Measurements from ENCODE around the gene ATP6V1C2.
"Not testable (repeated sequence)": the region's sequence is repeated elsewhere in the genome, so short reads cannot be mapped to it uniquely, and the experiment has no call there.

The ATP6V1C2 gene

GRCh38 chr2:10800163-10800562 lies 78.7 kb downstream of the ATP6V1C2 start:
- H4K8ac ChIP-seq (ENCODE audit: low read depth, low read length) = no peak overlapping the region
- H3K4ac ChIP-seq (ENCODE audit: low read depth, low read length) = peak overlapping the region; percentile 75
- no CpG with 5 or more reads among the region's 4 CpGs for WGBS (ENCODE audit: extremely low coverage, insufficient coverage, insufficient read length)
- no peaks in the 10 kb centered on the region for H3K79me1 ChIP-seq (ENCODE audit: low read length)
- H2AFZ ChIP-seq (ENCODE audit: insufficient read depth, low read length, poor library complexity) = no peak overlapping the region
- no peak for DNase-seq
- peaks cover 18 to 30% of the 10 kb centered on the region in 2 experiments for H3K36me3 ChIP-seq (ENCODE audit: control insufficient read depth in 1 of 2, insufficient read depth in 2 of 2, low read length in 2 of 2)
- H3K27me3 ChIP-seq (ENCODE audit: insufficient read depth, low read length) = no peaks in the 10 kb centered on the region
- no peak overlapping the region for H3K4me2 ChIP-seq (ENCODE audit: low read length)
- no peak overlapping the region for H2BK12ac ChIP-seq (ENCODE audit: low read length)
- H2BK5ac ChIP-seq (ENCODE audit: low read depth, low read length, poor library complexity) = no peak overlapping the region
- H2BK120ac ChIP-seq (ENCODE audit: insufficient read depth, low read length, poor library complexity) = no peak overlapping the region
- H3K23ac ChIP-seq (ENCODE audit: low read length) = no peak overlapping the region
- H3K14ac ChIP-seq (ENCODE audit: low read length) = no peak overlapping the region
- no peak overlapping the region for H2AK5ac ChIP-seq (ENCODE audit: low read length)
- H3K4me1 ChIP-seq (ENCODE audit: control insufficient read depth in 1 of 2, insufficient read depth in 2 of 2, low read length in 2 of 2) = no peaks in the 10 kb centered on the region
- H3K27ac ChIP-seq (ENCODE audit: low read depth, low read length) = no peak overlapping the region
- no peak overlapping the region for H3K18ac ChIP-seq (ENCODE audit: low read length)
- no peak overlapping the region for H4K91ac ChIP-seq (ENCODE audit: low read depth, low read length)
- no peaks in the 10 kb centered on the region for H3K9me3 ChIP-seq (ENCODE audit: insufficient read depth, low read depth, low read length)
- no peak overlapping the region for H4K12ac ChIP-seq (ENCODE audit: low read depth, low read length)
- H3K4me3 ChIP-seq (ENCODE audit: low read depth, low read length) = no peak overlapping the region
- no peak overlapping the region for H3K9ac ChIP-seq (ENCODE audit: low read length)
- peaks cover 3% of the 10 kb centered on the region for H3K79me2 ChIP-seq (ENCODE audit: control insufficient read depth, insufficient read depth, low read length, poor library complexity)

- H2AFZ ChIP-seq (ENCODE audit: insufficient read depth, low read length, poor library complexity) = no peak overlapping the region
- H3K23ac ChIP-seq (ENCODE audit: low read length) = no peak overlapping the region
- peak overlapping the region; percentile 46 for H3K18ac ChIP-seq (ENCODE audit: low read length)
- peak overlapping the region; percentile 28 for H4K8ac ChIP-seq (ENCODE audit: low read depth, low read length)
- no peaks in the 10 kb centered on the region for H3K4me1 ChIP-seq (ENCODE audit: control insufficient read depth in 1 of 2, insufficient read depth in 2 of 2, low read length in 2 of 2)
- H4K12ac ChIP-seq (ENCODE audit: low read depth, low read length) = peak overlapping the region; percentile 70
- H3K79me2 ChIP-seq (ENCODE audit: control insufficient read depth, insufficient read depth, low read length, poor library complexity) = peaks cover 7% of the 10 kb centered on the region
- H3K27me3 ChIP-seq (ENCODE audit: insufficient read depth, low read length) = no peaks in the 10 kb centered on the region
- peak overlapping the region; percentile 99 for H3K4ac ChIP-seq (ENCODE audit: low read depth, low read length)
- H3K9me3 ChIP-seq (ENCODE audit: insufficient read depth, low read depth, low read length) = no peaks in the 10 kb centered on the region
- peak overlapping the region; percentile 19 for H2BK5ac ChIP-seq (ENCODE audit: low read depth, low read length, poor library complexity)
- no CpG with 5 or more reads among the region's 8 CpGs for WGBS (ENCODE audit: extremely low coverage, insufficient coverage, insufficient read length)
- DNase-seq = no peak
- no peak overlapping the region for H3K4me3 ChIP-seq (ENCODE audit: low read depth, low read length)
- no peak overlapping the region for H3K4me2 ChIP-seq (ENCODE audit: low read length)
- H4K91ac ChIP-seq (ENCODE audit: low read depth, low read length) = no peak overlapping the region
- H2BK120ac ChIP-seq (ENCODE audit: insufficient read depth, low read length, poor library complexity) = no peak overlapping the region
- H3K14ac ChIP-seq (ENCODE audit: low read length) = no peak overlapping the region
- H3K27ac ChIP-seq (ENCODE audit: low read depth, low read length) = no peak overlapping the region
- no peak overlapping the region for H2AK5ac ChIP-seq (ENCODE audit: low read length)
- H2BK12ac ChIP-seq (ENCODE audit: low read length) = no peak overlapping the region
- H3K36me3 ChIP-seq (ENCODE audit: control insufficient read depth in 1 of 2, insufficient read depth in 2 of 2, low read length in 2 of 2) = peaks cover 18 to 20% of the 10 kb centered on the region in 2 experiments
- H3K79me1 ChIP-seq (ENCODE audit: low read length) = no peaks in the 10 kb centered on the region
- no peak overlapping the region for H3K9ac ChIP-seq (ENCODE audit: low read length)
Observed at GRCh38 chr2:10802657-10803056, 81.2 kb downstream of the ATP6V1C2 start.

GRCh38 chr2:10805990-10806389 lies 84.6 kb downstream of the ATP6V1C2 start:
- not testable (repeated sequence) for H3K18ac ChIP-seq (ENCODE audit: low read length); H3K4me3 ChIP-seq (ENCODE audit: low read depth, low read length); H2BK5ac ChIP-seq (ENCODE audit: low read depth, low read length, poor library complexity); H2BK120ac ChIP-seq (ENCODE audit: insufficient read depth, low read length, poor library complexity); H4K12ac ChIP-seq (ENCODE audit: low read depth, low read length); H4K91ac ChIP-seq (ENCODE audit: low read depth, low read length); H2AFZ ChIP-seq (ENCODE audit: insufficient read depth, low read length, poor library complexity); H2AK5ac ChIP-seq (ENCODE audit: low read length); H3K9ac ChIP-seq (ENCODE audit: low read length); H3K4me1 ChIP-seq (ENCODE audit: control insufficient read depth in 1 of 2, insufficient read depth in 2 of 2, low read length in 2 of 2); H3K4me2 ChIP-seq (ENCODE audit: low read length); H3K14ac ChIP-seq (ENCODE audit: low read length); H2BK12ac ChIP-seq (ENCODE audit: low read length); H3K27ac ChIP-seq (ENCODE audit: low read depth, low read length); H3K9me3 ChIP-seq (ENCODE audit: insufficient read depth, low read depth, low read length); H3K79me1 ChIP-seq (ENCODE audit: low read length); DNase-seq; H4K8ac ChIP-seq (ENCODE audit: low read depth, low read length); H3K27me3 ChIP-seq (ENCODE audit: insufficient read depth, low read length); H3K23ac ChIP-seq (ENCODE audit: low read length)
- Histone ChIP-seq H3K4ac (ENCODE audit: low read depth, low read length) (peak overlapping the region; percentile 98), H3K36me3 (ENCODE audit: control insufficient read depth in 1 of 2, insufficient read depth in 2 of 2, low read length in 2 of 2) (peaks cover 10 to 14% of the 10 kb centered on the region in 2 experiments), H3K79me2 (ENCODE audit: control insufficient read depth, insufficient read depth, low read length, poor library complexity) (peaks cover 13% of the 10 kb centered on the region)
- no CpG with 5 or more reads among the region's 6 CpGs for WGBS (ENCODE audit: extremely low coverage, insufficient coverage, insufficient read length)

GRCh38 chr2:10806543-10806942 lies 85.1 kb downstream of the ATP6V1C2 start:
- no peak overlapping the region for H4K12ac ChIP-seq (ENCODE audit: low read depth, low read length)
- WGBS (ENCODE audit: extremely low coverage, insufficient coverage, insufficient read length) = no CpG with 5 or more reads among the region's 3 CpGs

More at GRCh38 chr2:10806543-10806942, 85.1 kb downstream of the ATP6V1C2 start:
- Histone ChIP-seq H3K79me1 (ENCODE audit: low read length) (peaks cover 1% of the 10 kb centered on the region), H3K79me2 (ENCODE audit: control insufficient read depth, insufficient read depth, low read length, poor library complexity) (peaks cover 18% of the 10 kb centered on the region), H3K18ac (ENCODE audit: low read length) (no peak overlapping the region), H3K9ac (ENCODE audit: low read length) (no peak overlapping the region), H2AK5ac (ENCODE audit: low read length) (no peak overlapping the region), H2BK5ac (ENCODE audit: low read depth, low read length, poor library complexity) (no peak overlapping the region), H2BK120ac (ENCODE audit: insufficient read depth, low read length, poor library complexity) (no peak overlapping the region), H3K14ac (ENCODE audit: low read length) (no peak overlapping the region), H4K91ac (ENCODE audit: low read depth, low read length) (no peak overlapping the region), H3K4me2 (ENCODE audit: low read length) (no peak overlapping the region), H3K27ac (ENCODE audit: low read depth, low read length) (no peak overlapping the region), H3K4ac (ENCODE audit: low read depth, low read length) (no peak overlapping the region), H3K4me3 (ENCODE audit: low read depth, low read length) (no peak overlapping the region), H2BK12ac (ENCODE audit: low read length) (no peak overlapping the region), H3K4me1 (ENCODE audit: control insufficient read depth in 1 of 2, insufficient read depth in 2 of 2, low read length in 2 of 2) (peaks cover 0 to 7% of the 10 kb centered on the region in 2 experiments), H3K36me3 (ENCODE audit: control insufficient read depth in 1 of 2, insufficient read depth in 2 of 2, low read length in 2 of 2) (peaks cover 8 to 12% of the 10 kb centered on the region in 2 experiments), H4K8ac (ENCODE audit: low read depth, low read length) (no peak overlapping the region), H3K27me3 (ENCODE audit: insufficient read depth, low read length) (no peaks in the 10 kb centered on the region), H3K9me3 (ENCODE audit: insufficient read depth, low read depth, low read length) (no peaks in the 10 kb centered on the region), H2AFZ (ENCODE audit: insufficient read depth, low read length, poor library complexity) (no peak overlapping the region), H3K23ac (ENCODE audit: low read length) (no peak overlapping the region)
- no peak for DNase-seq

Measured in trophoblast cell (in vitro differentiated cells and primary cell).